Right lobe of liver (tissue), 4 donors: ENCODE measurements around the gene DOK1.

ENCODE experiments used
- CTCF ChIP-seq, 4 donors: fragments of 200-600 bp in 3 of 4; fragments of 450-650 bp in 1 of 4; IDR thresholded peaks; one replicate each; pipeline versions ENCODE4 v1.5.1 to v1.8.0; 2016 to 2022; ENCODE audit warnings: antibody characterized with exemption in 4 of 4, mild to moderate bottlenecking in 2 of 4
- POLR2A ChIP-seq: fragments of 450-650 bp; IDR thresholded peaks from one replicate; pipeline ENCODE4 v1.6.1; 2017; ENCODE audit warnings: antibody characterized with exemption, mild to moderate bottlenecking
- donor health status: DM: no; HTN: no; CAD: no.
- donor health status: DM: no; HTN: no; CAD: no.
- donor health status: DM: no; HTN: yes; CAD: no.

DNA sequence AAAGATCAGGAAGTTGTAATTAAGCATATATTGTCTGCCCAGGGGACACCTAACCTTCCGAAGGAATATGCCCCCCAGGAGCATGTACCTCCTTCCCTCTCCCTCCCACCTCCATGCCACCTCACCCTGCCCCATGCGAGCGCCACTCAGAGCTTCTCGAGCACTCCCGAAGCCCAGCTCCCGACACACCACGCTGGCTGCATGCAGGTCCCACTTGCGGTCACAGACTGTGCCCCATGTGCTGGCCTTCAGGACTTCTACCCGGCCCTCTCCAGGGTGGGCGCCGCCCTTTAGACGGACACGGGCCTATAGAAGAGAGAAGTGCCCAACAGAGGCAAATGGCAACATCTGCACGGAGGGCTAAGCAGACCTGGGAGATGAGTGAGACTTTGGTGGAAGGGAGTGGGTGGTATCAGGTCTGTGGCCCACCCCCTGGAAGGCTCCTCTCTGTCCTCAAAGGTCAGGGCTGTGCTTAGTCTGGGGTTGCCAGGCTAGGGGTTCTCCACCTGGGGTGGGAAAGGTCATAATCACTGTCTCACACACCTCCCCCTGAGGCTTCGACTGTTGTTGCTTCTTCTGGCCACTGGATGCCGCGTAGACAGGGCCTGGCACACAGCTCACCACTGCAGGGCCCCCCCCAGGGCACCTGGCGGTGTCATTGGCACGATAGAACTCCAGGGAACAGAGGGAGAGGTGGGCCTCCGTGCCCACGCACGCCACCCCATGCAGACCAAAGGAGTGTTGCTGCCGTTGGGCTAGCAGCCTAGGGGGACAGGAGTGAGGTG, 18.2 kb upstream of the DOK1 start:
- no peak for TF ChIP-seq CTCF (IDR thresholded peaks at IDR 0.05)
- no peak for TF ChIP-seq POLR2A
